Esophagus squamous epithelium (tissue), 5 donors: ENCODE data around the gene TSKS. TPM values are rescaled to one million over a fixed set of nuclear protein-coding genes. Genes with fewer than 3 reads are reported as not detected.
A peak's percentile ranks its signal among the peaks of the same experiment; 100 is the strongest.

Source experiments
- DNase-seq: peaks from one replicate; lab custom pipeline; 2025; lab: John Stamatoyannopoulos, UW
- H3K27ac ChIP-seq, 4 donors: fragments of 200-600 bp; sonication (generic); one replicate each; pipeline ENCODE4 v1.5.1; 2016 to 2019; ENCODE audit warnings: mild to moderate bottlenecking in 1 of 4
- H3K27me3 ChIP-seq, 4 donors: fragments of 200-600 bp; sonication (generic); 1 replicate in 3 of 4; 2 replicates in 1 of 4; pipeline versions ENCODE4 v1.5.1 to v1.6.0; 2017 to 2021; ENCODE audit warnings: antibody characterized with exemption in 1 of 4
- H3K36me3 ChIP-seq, 3 donors: fragments of 200-600 bp; sonication (generic); one replicate each; pipeline ENCODE4 v1.5.1; 2016 to 2019
- H3K4me1 ChIP-seq, 3 donors: fragments of 200-600 bp; sonication (generic); one replicate each; pipeline ENCODE4 v1.5.1; 2017 to 2019
- H3K4me3 ChIP-seq, 4 donors: fragments of 200-600 bp; sonication (generic); 1 replicate in 3 of 4; 2 replicates in 1 of 4; pipeline ENCODE4 v1.5.1; 2016 to 2019; ENCODE audit warnings: mild to moderate bottlenecking in 2 of 4, moderate library complexity in 1 of 4
- H3K9me3 ChIP-seq, 3 donors: fragments of 200-600 bp; sonication (generic); one replicate each; pipeline ENCODE4 v1.5.1; 2016 to 2019
- CTCF ChIP-seq, 6 experiments: fragments of 450-650 bp in 4 of 6; fragments of 200-600 bp in 2 of 6; sonication (generic) in 2 of 6; IDR thresholded peaks; one replicate each; pipeline ENCODE4 v1.5.1; 2016 to 2019; ENCODE audit warnings: antibody characterized with exemption in 6 of 6, mild to moderate bottlenecking in 4 of 6, moderate library complexity in 4 of 6
- POLR2A ChIP-seq, 4 donors: fragments of 450-650 bp; IDR thresholded peaks; one replicate each; pipeline ENCODE4 v1.6.1; 2017; ENCODE audit warnings: antibody characterized with exemption in 4 of 4, mild to moderate bottlenecking in 4 of 4, moderate library complexity in 3 of 4
- WGBS, 2 donors: methylation state at CpG; one replicate each; pipeline ENCODE4 v1.1.5; 2018; 5-methylcytosine and 5-hydroxymethylcytosine counted together
- intact Hi-C: fragments of 100-400 bp; cut with DNase I; formaldehyde crosslinking; loops from one replicate; pipeline ENCODE4 v1.15.0; 2022
- total RNA-seq, 4 donors: library from RNA; depleted of rRNA; stranded (reverse); fragments of >200 nt; gene quantifications; one replicate each; pipeline ENCODE4 v1.1.0, GENCODE V29; 2016
- donor health status: DM: yes; HTN: yes; CAD: no.

The TSKS gene
- total RNA-seq, 4 donors from 2014 or later, result not detected

- Histone ChIP-seq H3K27me3 (no peaks in the 10 kb centered on the region), H3K27ac (no peak overlapping the region), H3K9me3 (no peaks in the 10 kb centered on the region), H3K4me3 (no peak overlapping the region), H3K36me3 (peaks cover 51 to 100% (median 67%) of the 10 kb centered on the region in 3 donors), H3K4me1 (peaks cover 0 to 12% (median 0%) of the 10 kb centered on the region in 3 donors)
- no peak for TF ChIP-seq POLR2A (IDR thresholded peaks at IDR 0.05)
- TF ChIP-seq CTCF (IDR thresholded peaks at IDR 0.05), result no peak
- intact Hi-C loops, result no loop called here
- DNase-seq, result no peak
- WGBS, 2 donors, result 92 to 93% methylated on average over 8 to 10 of the region's 20 CpGs
Measured at GRCh38 chr19:49795615-49796014, 32.5 kb upstream of the TSKS start.

GRCh38 chr19:49793561-49793840 lies 30.4 kb upstream of the TSKS start:
- H3K4me3 ChIP-seq, result no peak overlapping the region
- peaks cover 31 to 99% (median 50%) of the 10 kb centered on the region in 3 donors for H3K36me3 ChIP-seq
- intact Hi-C loops, result no loop called here
- no peaks in the 10 kb centered on the region for H3K27me3 ChIP-seq
- DNase-seq, result no peak
- H3K4me1 ChIP-seq, result peaks cover 0 to 12% (median 0%) of the 10 kb centered on the region in 3 donors
- no peaks in the 10 kb centered on the region for H3K9me3 ChIP-seq
- 67 to 76% methylated on average over 5 to 6 of the region's 6 CpGs for WGBS, 2 donors
- H3K27ac ChIP-seq, result no peak overlapping the region
- no peak for TF ChIP-seq POLR2A (IDR thresholded peaks at IDR 0.05)
- no peak for TF ChIP-seq CTCF (IDR thresholded peaks at IDR 0.05)

GRCh38 chr19:49792829-49793560 lies 29.9 kb upstream of the TSKS start:
- H3K4me3 ChIP-seq, result no peak overlapping the region
- no peak for DNase-seq
- H3K9me3 ChIP-seq, result no peaks in the 10 kb centered on the region
- no peaks in the 10 kb centered on the region for H3K27me3 ChIP-seq
- 85 to 89% methylated on average over 20 to 22 of the region's 22 CpGs for WGBS, 2 donors
- TF ChIP-seq CTCF (IDR thresholded peaks at IDR 0.05), result no peak
- no peak for TF ChIP-seq POLR2A (IDR thresholded peaks at IDR 0.05)
- intact Hi-C loops, result no loop called here
- H3K36me3 ChIP-seq, result peaks cover 31 to 99% (median 45%) of the 10 kb centered on the region in 3 donors
- H3K4me1 ChIP-seq, result peaks cover 0 to 12% (median 0%) of the 10 kb centered on the region in 3 donors
- H3K27ac ChIP-seq, result no peak overlapping the region

- Histone ChIP-seq H3K4me1 (peaks cover under 1 to 20% (median 2%) of the 10 kb centered on the region in 3 donors), H3K27me3 (no peaks in the 10 kb centered on the region), H3K36me3 (peaks cover 36 to 96% (median 43%) of the 10 kb centered on the region in 3 donors), H3K27ac (peak overlapping the region in 2 of 4 donors; percentile 30), H3K4me3 (no peak overlapping the region), H3K9me3 (no peaks in the 10 kb centered on the region)
- intact Hi-C loops, result no loop called here
- DNase-seq, result no peak
- WGBS, 2 donors, result 94% methylated on average over 5 of the region's 26 CpGs; no CpG with 5 or more reads in 1 of the 2 donors
- TF ChIP-seq CTCF (IDR thresholded peaks at IDR 0.05), result no peak
- no peak for TF ChIP-seq POLR2A (IDR thresholded peaks at IDR 0.05)
Measured at GRCh38 chr19:49791776-49792445, 28.8 kb upstream of the TSKS start.

- H3K4me1 ChIP-seq, result peaks cover 7 to 31% (median 9%) of the 10 kb centered on the region in 3 donors
- intact Hi-C loops, result no loop called here
- no peaks in the 10 kb centered on the region for H3K27me3 ChIP-seq
- no peak for TF ChIP-seq CTCF (IDR thresholded peaks at IDR 0.05)
- no peak for TF ChIP-seq POLR2A (IDR thresholded peaks at IDR 0.05)
- 70 to 77% methylated on average over 9 of the region's 9 CpGs for WGBS, 2 donors
- H3K9me3 ChIP-seq, result no peaks in the 10 kb centered on the region
- DNase-seq, result no peak
- peak overlapping the region in 2 of 4 donors; percentile 30 to 49 for H3K27ac ChIP-seq
- H3K4me3 ChIP-seq, result no peak overlapping the region
- peaks cover 30 to 95% (median 33%) of the 10 kb centered on the region in 3 donors for H3K36me3 ChIP-seq
Measured at GRCh38 chr19:49790866-49791265, 27.8 kb upstream of the TSKS start.
